Gastroesophageal sphincter (tissue), 4 donors: Measurements from ENCODE around the gene XDH. TPM values are rescaled to one million over a fixed set of nuclear protein-coding genes. Genes with fewer than 3 reads are reported as not detected.

Source experiments
- ATAC-seq: fragments of 150-250 bp; one replicate; pipeline ENCODE4 v1.9.1; 2016; ENCODE audit warnings: mild to moderate bottlenecking, moderate library complexity
- H3K27ac ChIP-seq, 4 donors: fragments of 200-600 bp; sonication (generic) in 3 of 4; 1 replicate in 3 of 4; 2 replicates in 1 of 4; pipeline ENCODE4 v1.5.1; 2016 to 2019
- H3K27me3 ChIP-seq: fragments of 200-600 bp; sonication (generic); one replicate; pipeline ENCODE4 v1.5.1; 2019
- H3K36me3 ChIP-seq, 2 donors: fragments of 200-600 bp; sonication (generic); one replicate each; pipeline ENCODE4 v1.5.1; 2019; ENCODE audit warnings: control low read depth in 1 of 2
- H3K4me1 ChIP-seq, 3 donors: fragments of 200-600 bp; sonication (generic); 1 replicate in 2 of 3; 2 replicates in 1 of 3; pipeline ENCODE4 v1.5.1; 2016 to 2019; ENCODE audit warnings: control low read depth in 2 of 3
- H3K4me3 ChIP-seq, 2 donors: fragments of 200-600 bp; sonication (generic); one replicate each; pipeline ENCODE4 v1.5.1; 2019; ENCODE audit warnings: mild to moderate bottlenecking in 1 of 2, moderate library complexity in 1 of 2
- H3K9me3 ChIP-seq, 3 donors: fragments of 200-600 bp; sonication (generic); one replicate each; pipeline ENCODE4 v1.5.1; 2017 to 2019; ENCODE audit warnings: control low read depth in 2 of 3
- EP300 ChIP-seq: sonication (generic); formaldehyde crosslinking; IDR thresholded peaks from one replicate; pipeline ENCODE4 v1.6.1; 2017; ENCODE audit warnings: antibody characterized with exemption, mild to moderate bottlenecking
- POLR2A ChIP-seq, 2 donors: fragments of 450-650 bp; IDR thresholded peaks; one replicate each; pipeline ENCODE4 v1.6.1; 2017; ENCODE audit warnings: antibody characterized with exemption in 2 of 2, mild to moderate bottlenecking in 2 of 2, moderate library complexity in 1 of 2
- POLR2AphosphoS5 ChIP-seq: sonication (generic); formaldehyde crosslinking; IDR thresholded peaks from one replicate; pipeline ENCODE4 v1.6.1; 2017; ENCODE audit warnings: antibody characterized with exemption
- WGBS, 2 donors: methylation state at CpG; one replicate each; pipeline ENCODE4 v1.1.5; 2018; ENCODE audit warnings: low coverage in 1 of 2; 5-methylcytosine and 5-hydroxymethylcytosine counted together
- total RNA-seq, 4 donors: library from RNA; depleted of rRNA; stranded (reverse); fragments of >200 nt; gene quantifications; one replicate each; pipeline ENCODE4 v1.1.0, GENCODE V29; 2016
- TF ChIP-seq, protein P1 (sequence below), 4 experiments: fragments of 200-600 bp in 2 of 4; fragments of 450-650 bp in 2 of 4; sonication (generic) in 1 of 4; IDR thresholded peaks; one replicate each; pipeline ENCODE4 v1.5.1; 2017 to 2019; ENCODE audit warnings: antibody characterized with exemption in 4 of 4, mild to moderate bottlenecking in 2 of 4, moderate library complexity in 2 of 4

Gene XDH
- total RNA-seq, 4 donors from 2014 or later = under 0.01 to 2.8 (median 0.08) TPM; not detected in 1

DNA sequence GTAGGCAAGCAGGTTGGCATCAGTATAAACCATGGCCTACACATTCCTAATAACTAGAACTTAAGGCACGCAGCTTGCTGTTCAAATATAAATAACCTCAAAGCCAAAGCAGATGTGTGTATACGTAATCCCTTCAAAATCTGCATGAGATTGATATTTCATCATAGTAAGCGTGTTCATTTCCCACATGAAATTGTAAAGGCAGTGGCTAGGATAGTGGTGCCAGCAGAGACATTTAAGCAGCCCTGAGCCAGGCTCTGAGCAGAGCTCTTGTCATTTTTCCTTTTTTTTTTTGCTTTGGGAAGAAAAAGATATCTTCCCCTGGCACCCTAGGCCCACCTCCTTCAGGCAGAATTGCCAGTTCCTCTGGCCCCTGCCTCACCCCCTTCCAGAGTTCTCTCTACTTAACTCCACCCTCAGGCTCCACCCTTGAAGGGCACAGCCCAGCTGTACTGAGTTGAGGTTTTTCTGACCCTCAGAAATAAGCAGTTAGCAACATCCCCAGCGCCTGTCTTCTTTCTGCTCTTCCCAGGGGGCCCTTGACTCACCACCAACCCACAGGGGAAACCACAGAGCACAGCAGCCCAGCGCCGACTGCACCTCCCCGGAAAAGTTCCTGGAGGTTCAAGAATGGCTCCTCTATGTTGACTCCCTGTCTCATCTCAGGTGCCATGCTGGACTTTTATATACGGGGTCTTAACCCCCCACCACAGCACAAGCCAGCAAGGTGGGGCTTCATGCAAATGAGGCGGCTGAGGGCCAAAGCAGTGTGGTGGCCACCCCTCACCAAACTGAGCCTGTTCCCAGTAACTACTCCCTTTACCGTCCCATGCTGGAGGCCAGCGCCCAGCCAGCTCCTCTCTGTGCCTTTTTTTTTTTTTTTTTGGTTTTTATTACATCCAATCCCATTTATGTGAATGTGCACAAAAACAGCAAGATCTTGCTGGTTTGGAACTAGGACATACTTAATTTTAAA lies 95.9 kb downstream of the XDH start:
- H3K9me3 ChIP-seq = no peaks in the 10 kb centered on the region
- peaks cover 0 to 17% (median 0%) of the 10 kb centered on the region in 3 donors for H3K4me1 ChIP-seq
- TF ChIP-seq POLR2AphosphoS5 (no peak), EP300 (no peak), POLR2A (IDR thresholded peaks at IDR 0.05) (no peak)
- TF ChIP-seq, protein P1, sequence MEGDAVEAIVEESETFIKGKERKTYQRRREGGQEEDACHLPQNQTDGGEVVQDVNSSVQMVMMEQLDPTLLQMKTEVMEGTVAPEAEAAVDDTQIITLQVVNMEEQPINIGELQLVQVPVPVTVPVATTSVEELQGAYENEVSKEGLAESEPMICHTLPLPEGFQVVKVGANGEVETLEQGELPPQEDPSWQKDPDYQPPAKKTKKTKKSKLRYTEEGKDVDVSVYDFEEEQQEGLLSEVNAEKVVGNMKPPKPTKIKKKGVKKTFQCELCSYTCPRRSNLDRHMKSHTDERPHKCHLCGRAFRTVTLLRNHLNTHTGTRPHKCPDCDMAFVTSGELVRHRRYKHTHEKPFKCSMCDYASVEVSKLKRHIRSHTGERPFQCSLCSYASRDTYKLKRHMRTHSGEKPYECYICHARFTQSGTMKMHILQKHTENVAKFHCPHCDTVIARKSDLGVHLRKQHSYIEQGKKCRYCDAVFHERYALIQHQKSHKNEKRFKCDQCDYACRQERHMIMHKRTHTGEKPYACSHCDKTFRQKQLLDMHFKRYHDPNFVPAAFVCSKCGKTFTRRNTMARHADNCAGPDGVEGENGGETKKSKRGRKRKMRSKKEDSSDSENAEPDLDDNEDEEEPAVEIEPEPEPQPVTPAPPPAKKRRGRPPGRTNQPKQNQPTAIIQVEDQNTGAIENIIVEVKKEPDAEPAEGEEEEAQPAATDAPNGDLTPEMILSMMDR (IDR thresholded peaks at IDR 0.05) = no peak
- no peak overlapping the region for H3K4me3 ChIP-seq
- ATAC-seq = peak; percentile 69
- H3K27me3 ChIP-seq = no peaks in the 10 kb centered on the region
- no peaks in the 10 kb centered on the region for H3K36me3 ChIP-seq
- WGBS, 2 donors = 75 to 87% methylated on average over 4 of the region's 11 CpGs
- H3K27ac ChIP-seq = peak overlapping the region in 3 of 4 donors; percentile 17 to 56 (median 24)

DNA sequence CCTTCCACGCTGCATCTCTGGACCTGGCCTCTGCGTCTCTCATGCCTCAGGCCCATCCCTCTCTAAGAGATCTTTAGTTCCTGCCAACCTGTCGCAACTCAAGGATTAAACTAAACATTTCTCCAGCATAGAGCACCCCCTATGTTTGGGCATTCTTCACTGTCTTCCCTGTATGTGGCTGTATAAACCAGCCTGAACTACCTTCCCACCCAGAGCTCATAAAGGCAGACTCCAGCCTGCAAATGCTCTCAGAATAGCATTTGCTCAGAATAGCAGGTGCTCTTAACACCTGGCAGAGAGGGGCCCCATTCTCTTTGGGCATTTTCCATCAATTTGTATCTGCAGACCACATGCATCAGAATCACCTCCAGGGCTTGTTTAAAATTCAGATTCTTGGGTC lies 97.1 kb downstream of the XDH start:
- ATAC-seq = no peak
- TF ChIP-seq POLR2A (IDR thresholded peaks at IDR 0.05) (no peak), EP300 (no peak), POLR2AphosphoS5 (no peak)
- no peak overlapping the region for H3K4me3 ChIP-seq
- H3K27me3 ChIP-seq = no peaks in the 10 kb centered on the region
- peaks cover 0 to 17% (median 0%) of the 10 kb centered on the region in 3 donors for H3K4me1 ChIP-seq
- H3K36me3 ChIP-seq = no peaks in the 10 kb centered on the region
- H3K9me3 ChIP-seq = no peaks in the 10 kb centered on the region
- H3K27ac ChIP-seq = no peak overlapping the region
- WGBS, 2 donors = 50 to 52% methylated on average over 2 to 3 of the region's 3 CpGs

DNA sequence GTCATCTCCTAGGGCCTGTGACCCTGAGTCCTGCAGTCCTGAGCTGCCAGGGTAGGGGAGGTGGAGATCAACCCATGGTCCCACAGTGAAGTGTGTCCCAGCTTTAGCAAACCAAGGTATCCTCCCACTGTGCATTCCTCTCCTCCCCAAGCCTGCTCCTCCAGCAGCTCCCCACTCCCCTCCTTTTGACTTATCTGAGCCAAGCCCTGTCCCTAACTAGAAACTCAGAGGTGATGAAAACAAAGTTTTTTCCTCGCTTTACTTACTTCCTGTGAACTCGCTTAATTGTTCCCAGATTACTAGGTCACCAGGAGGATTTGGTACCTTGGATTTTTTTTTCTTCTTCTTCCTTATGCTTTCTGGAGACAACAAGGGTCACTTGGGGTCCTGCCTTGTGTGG lies 99.8 kb downstream of the XDH start:
- Histone ChIP-seq H3K4me1 (peaks cover 0 to 11% (median 0%) of the 10 kb centered on the region in 3 donors), H3K27ac (no peak overlapping the region), H3K27me3 (no peaks in the 10 kb centered on the region), H3K9me3 (peaks cover 0 to under 1% (median 0%) of the 10 kb centered on the region in 3 donors), H3K4me3 (no peak overlapping the region), H3K36me3 (no peaks in the 10 kb centered on the region)
- 86 to 90% methylated on average over 1 to 2 of the region's 2 CpGs for WGBS, 2 donors
- no peak for ATAC-seq
- TF ChIP-seq, protein P1 (IDR thresholded peaks at IDR 0.05) = no peak
- TF ChIP-seq EP300 (no peak), POLR2AphosphoS5 (no peak), POLR2A (IDR thresholded peaks at IDR 0.05) (no peak)

DNA sequence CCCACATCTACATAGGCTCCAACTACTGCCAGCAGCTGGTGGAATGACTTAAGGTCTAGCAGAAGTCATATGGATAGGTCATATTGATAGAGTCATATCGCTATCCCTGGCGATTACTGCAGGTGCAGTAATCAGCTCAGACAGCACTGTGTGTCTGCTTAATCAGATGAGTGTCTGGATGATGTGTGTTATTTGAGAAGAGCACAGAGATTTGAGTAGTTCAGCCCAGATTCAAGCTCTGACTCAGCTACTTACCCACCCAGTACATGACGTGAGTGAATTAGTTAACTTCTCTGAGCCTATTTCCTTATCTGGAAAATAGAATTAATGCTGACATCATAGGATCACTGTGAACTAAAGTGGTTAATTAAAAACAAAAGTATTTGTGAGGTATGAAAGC lies 101.6 kb downstream of the XDH start:
- no peak overlapping the region for H3K4me3 ChIP-seq
- H3K27me3 ChIP-seq = no peaks in the 10 kb centered on the region
- H3K4me1 ChIP-seq = no peaks in the 10 kb centered on the region
- ATAC-seq = no peak
- no peak for TF ChIP-seq POLR2AphosphoS5
- peaks cover 0 to 4% (median 0%) of the 10 kb centered on the region in 3 donors for H3K9me3 ChIP-seq
- no peaks in the 10 kb centered on the region for H3K36me3 ChIP-seq
- no peak overlapping the region for H3K27ac ChIP-seq
- 92 to 94% methylated on average over 3 of the region's 3 CpGs for WGBS, 2 donors

DNA sequence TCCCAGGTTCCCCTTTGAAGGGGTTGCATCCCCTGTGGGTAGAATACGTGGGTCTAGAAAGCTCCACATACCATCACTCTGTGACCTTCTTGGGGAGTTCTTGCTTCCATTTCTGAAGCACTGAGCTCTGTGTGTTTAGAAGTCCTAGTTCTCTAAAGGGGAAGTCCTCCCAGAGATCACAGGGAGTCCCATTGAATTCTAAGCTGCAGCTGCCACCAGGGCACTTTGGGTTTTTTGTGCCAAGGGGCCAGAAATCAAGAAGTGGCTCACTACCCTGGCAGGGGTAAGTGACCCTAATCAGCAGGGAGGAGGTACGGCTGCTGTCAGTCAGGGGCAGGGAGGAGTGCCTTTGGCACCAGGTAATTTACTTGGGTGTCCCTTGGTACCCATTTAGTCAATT lies 109.7 kb downstream of the XDH start:
- TF ChIP-seq, protein P1 (IDR thresholded peaks at IDR 0.05) = no peak
- TF ChIP-seq EP300 (no peak), POLR2AphosphoS5 (no peak), POLR2A (IDR thresholded peaks at IDR 0.05) (no peak)
- H3K4me3 ChIP-seq = no peak overlapping the region
- peaks cover 0 to 18% (median 0%) of the 10 kb centered on the region in 3 donors for H3K4me1 ChIP-seq
- WGBS, 2 donors = 40 to 100% methylated on average over 1 of the region's 2 CpGs
- H3K27ac ChIP-seq = no peak overlapping the region
- no peaks in the 10 kb centered on the region for H3K36me3 ChIP-seq
- no peaks in the 10 kb centered on the region for H3K27me3 ChIP-seq
- no peak for ATAC-seq
- peaks cover 0 to 4% (median 0%) of the 10 kb centered on the region in 3 donors for H3K9me3 ChIP-seq
